Calu3 (cell line): ENCODE data around the gene SIPA1L3. TPM values are rescaled to one million over a fixed set of nuclear protein-coding genes. Genes with fewer than 3 reads are reported as not detected.

Source experiments
- BruUV-seq: library from RNA; stranded (reverse); fragments of 400-500 nt; replicated peaks from 2 replicates; lab custom pipeline; 2021; lab: Mats Ljungman, UMichigan
- CTCF ChIA-PET: fragments of 300-600 bp; sonication (Branson Sonifier 250); formaldehyde crosslinking; loops from one replicate; lab custom pipeline; 2022; ENCODE audit warnings: antibody characterized with exemption; lab: Charles Lee
- DNase-seq: peaks from one replicate; pipeline ENCODE4 v3.0.0; 2022
- H3K27ac Mint-ChIP-seq: one replicate; pipeline ENCODE4 v1.8.0; 2022; ENCODE audit warnings: mixed read lengths; ENCODE audit not compliant: unreplicated experiment
- H3K27me3 Mint-ChIP-seq: one replicate; pipeline ENCODE4 v1.8.0; 2022; ENCODE audit warnings: mixed read lengths; ENCODE audit not compliant: unreplicated experiment
- H3K36me3 Mint-ChIP-seq: one replicate; pipeline ENCODE4 v1.8.0; 2022; ENCODE audit warnings: mild to moderate bottlenecking, moderate library complexity, mixed read lengths; ENCODE audit not compliant: insufficient read depth, unreplicated experiment
- H3K4me1 Mint-ChIP-seq: one replicate; pipeline ENCODE4 v1.8.0; 2022; ENCODE audit warnings: mild to moderate bottlenecking, low read depth, mixed read lengths; ENCODE audit not compliant: unreplicated experiment
- H3K4me3 Mint-ChIP-seq: one replicate; pipeline ENCODE4 v1.8.0; 2022; ENCODE audit warnings: mild to moderate bottlenecking, low read depth, moderate library complexity, mixed read lengths; ENCODE audit not compliant: unreplicated experiment
- H3K9me3 Mint-ChIP-seq: one replicate; pipeline ENCODE4 v1.8.0; 2022; ENCODE audit warnings: low read depth, mixed read lengths; ENCODE audit not compliant: unreplicated experiment
- intact Hi-C: fragments of 100-400 bp; cut with micrococcal nuclease; formaldehyde crosslinking; loops from one replicate; pipeline ENCODE4 v1.10.0; 2022; ENCODE audit not compliant: unreplicated experiment
- total RNA-seq: library from RNA; stranded (reverse); gene quantifications from 2 replicates; pipeline ENCODE4 v1.2.3, GENCODE V29; 2022
- TF ChIP-seq, protein P1 (sequence below): fragments of 200-600 bp; IDR thresholded peaks from one replicate; pipeline ENCODE4 v1.8.0; 2022; ENCODE audit warnings: antibody characterized with exemption; ENCODE audit not compliant: unreplicated experiment

SIPA1L3 gene
- total RNA-seq, 1 experiment from 2014 or later = 127 TPM

DNA sequence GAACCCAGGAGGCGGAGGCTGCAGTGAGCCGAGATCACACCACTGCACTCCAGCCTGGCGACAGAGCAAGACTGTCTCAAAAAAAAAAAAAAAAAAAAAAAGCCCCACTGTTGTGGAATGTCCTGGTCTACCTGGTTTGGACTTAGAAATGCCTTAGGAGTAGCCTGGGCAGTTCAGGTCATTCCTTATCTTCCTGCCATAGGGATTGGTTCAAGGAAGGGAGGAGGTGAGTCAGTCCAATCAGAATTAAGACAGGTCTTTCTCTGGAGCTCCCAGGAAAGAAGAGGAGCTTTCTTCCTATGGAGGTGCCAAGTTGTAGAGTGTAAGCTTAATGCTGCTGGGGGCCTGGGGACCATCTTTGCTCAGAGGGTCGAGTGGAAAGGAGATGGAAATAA is 44.8 kb downstream of the SIPA1L3 start:
- H3K27ac Mint-ChIP-seq = no peak overlapping the region
- TF ChIP-seq, protein P1, sequence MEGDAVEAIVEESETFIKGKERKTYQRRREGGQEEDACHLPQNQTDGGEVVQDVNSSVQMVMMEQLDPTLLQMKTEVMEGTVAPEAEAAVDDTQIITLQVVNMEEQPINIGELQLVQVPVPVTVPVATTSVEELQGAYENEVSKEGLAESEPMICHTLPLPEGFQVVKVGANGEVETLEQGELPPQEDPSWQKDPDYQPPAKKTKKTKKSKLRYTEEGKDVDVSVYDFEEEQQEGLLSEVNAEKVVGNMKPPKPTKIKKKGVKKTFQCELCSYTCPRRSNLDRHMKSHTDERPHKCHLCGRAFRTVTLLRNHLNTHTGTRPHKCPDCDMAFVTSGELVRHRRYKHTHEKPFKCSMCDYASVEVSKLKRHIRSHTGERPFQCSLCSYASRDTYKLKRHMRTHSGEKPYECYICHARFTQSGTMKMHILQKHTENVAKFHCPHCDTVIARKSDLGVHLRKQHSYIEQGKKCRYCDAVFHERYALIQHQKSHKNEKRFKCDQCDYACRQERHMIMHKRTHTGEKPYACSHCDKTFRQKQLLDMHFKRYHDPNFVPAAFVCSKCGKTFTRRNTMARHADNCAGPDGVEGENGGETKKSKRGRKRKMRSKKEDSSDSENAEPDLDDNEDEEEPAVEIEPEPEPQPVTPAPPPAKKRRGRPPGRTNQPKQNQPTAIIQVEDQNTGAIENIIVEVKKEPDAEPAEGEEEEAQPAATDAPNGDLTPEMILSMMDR = no peak
- BruUV-seq = no TSS peak

DNA sequence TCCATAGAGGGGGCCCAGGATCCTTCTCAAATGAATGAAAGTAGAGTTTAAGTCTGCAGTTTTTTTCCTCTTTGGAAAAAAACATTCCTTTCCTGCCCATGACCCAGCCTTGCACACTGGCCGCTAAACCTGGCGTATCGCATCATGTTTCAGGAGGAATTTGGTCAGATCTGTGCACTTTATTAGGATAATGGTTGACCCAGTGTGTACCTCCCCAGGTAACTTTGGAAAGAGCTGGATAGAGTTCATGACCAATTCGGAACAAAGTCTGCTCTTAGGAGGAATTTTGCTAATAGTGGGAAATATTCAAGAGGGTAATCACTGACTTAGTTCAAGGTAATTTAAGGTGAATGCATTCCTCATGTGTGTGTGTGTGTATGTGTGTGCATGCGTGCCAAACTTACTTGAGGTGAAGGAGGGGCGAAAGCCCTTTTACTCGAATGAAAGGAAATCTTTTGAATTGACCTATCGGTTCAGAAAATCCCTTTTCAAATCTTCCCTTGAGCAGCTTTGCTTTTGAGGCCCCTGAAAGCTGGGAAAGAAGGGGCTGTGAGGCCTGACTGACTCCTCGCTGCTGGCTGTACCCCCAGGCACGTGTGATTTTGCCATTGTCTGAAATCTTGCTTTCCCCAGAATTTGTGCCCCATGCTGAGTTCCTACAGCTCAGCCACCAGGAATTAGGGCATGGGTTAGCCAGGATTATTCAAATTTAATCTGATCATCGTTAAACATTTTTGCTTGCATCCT is 46.3 kb downstream of the SIPA1L3 start:
- H3K4me3 Mint-ChIP-seq = no peak overlapping the region
- CTCF ChIA-PET = interaction anchor here (1.1 kb wide), 1 partner anchor 19 kb away, joined by 4 read pairs; no protein-coding TSS in a partner anchor

More for the DNA sequence above, 44.8 kb downstream of the SIPA1L3 start:
- intact Hi-C loops = no loop called here
- peaks cover 9% of the 10 kb centered on the region for H3K4me1 Mint-ChIP-seq
- CTCF ChIA-PET = interaction anchor here (0.6 kb wide), 1 partner anchor 51 kb away, joined by 3 read pairs; no protein-coding TSS in a partner anchor
- H3K27me3 Mint-ChIP-seq = no peaks in the 10 kb centered on the region
- H3K9me3 Mint-ChIP-seq = no peaks in the 10 kb centered on the region
- H3K36me3 Mint-ChIP-seq = peaks cover 4% of the 10 kb centered on the region
- no peak for DNase-seq
- no peak overlapping the region for H3K4me3 Mint-ChIP-seq

DNA sequence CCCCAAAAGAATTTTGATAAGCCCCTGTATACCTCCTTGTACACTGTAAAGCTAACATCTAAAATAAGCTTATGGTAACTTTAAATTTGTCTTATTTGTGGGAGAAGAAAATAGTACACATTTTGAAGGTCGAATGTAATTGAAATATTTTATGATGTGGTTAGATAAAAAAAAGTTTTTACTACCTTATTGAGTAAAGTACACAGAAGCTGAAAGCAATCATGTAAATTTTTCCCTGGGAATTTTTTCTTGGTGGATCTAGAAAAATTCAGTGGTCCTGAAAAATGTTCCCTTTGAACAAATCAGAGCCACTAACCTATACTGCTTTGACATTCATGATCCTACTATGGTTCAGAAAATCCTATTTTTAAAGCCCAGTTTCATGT is 46.9 kb downstream of the SIPA1L3 start:
- Mint-ChIP-seq H3K4me3 (no peak overlapping the region), H3K4me1 (peaks cover 9% of the 10 kb centered on the region), H3K9me3 (no peaks in the 10 kb centered on the region), H3K36me3 (peaks cover 4% of the 10 kb centered on the region), H3K27ac (no peak overlapping the region), H3K27me3 (no peaks in the 10 kb centered on the region)
- DNase-seq = no peak
- intact Hi-C loops = no loop called here
- no TSS peak for BruUV-seq
- TF ChIP-seq, protein P1 = no peak
- CTCF ChIA-PET = interaction anchor here (1.1 kb wide), 1 partner anchor 20 kb away, joined by 4 read pairs; no protein-coding TSS in a partner anchor

More for the DNA sequence above, 46.3 kb downstream of the SIPA1L3 start:
- BruUV-seq = no TSS peak
- DNase-seq = no peak
- Mint-ChIP-seq H3K9me3 (no peaks in the 10 kb centered on the region), H3K4me1 (peaks cover 9% of the 10 kb centered on the region), H3K36me3 (peaks cover 4% of the 10 kb centered on the region), H3K27me3 (no peaks in the 10 kb centered on the region), H3K27ac (no peak overlapping the region)
- TF ChIP-seq, protein P1 = no peak
- intact Hi-C loops = no loop called here

DNA sequence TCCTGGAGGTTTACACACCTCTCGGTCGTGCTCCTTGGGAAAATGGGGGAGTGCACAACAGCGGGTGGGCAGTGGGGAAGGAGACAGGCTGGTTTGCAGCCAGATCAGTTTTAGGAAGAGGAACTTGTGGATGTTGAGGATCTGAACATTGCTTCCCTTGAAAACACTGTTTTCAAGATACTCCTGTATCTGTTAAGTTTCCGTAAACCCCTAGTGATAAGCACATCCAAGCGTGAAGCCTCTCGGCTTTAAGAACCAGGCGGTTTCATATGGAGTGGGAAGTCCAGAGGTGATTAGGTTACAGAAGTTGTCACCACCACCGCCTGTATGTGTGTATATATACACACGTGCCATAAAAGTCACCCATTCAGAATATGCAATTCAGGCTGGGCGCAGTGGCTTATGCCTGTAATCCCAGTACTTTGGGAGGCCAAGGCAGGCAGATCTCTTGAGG is 47.4 kb downstream of the SIPA1L3 start:
- no peak for DNase-seq
- Mint-ChIP-seq H3K27ac (no peak overlapping the region), H3K4me3 (no peak overlapping the region), H3K27me3 (no peaks in the 10 kb centered on the region), H3K9me3 (no peaks in the 10 kb centered on the region), H3K4me1 (peaks cover 9% of the 10 kb centered on the region), H3K36me3 (peaks cover 4% of the 10 kb centered on the region)
- intact Hi-C loops = no loop called here
- BruUV-seq = no TSS peak
- CTCF ChIA-PET = no interaction called here
- TF ChIP-seq, protein P1 = no peak
